ENCODE results near the gene CHST8.

DNA sequence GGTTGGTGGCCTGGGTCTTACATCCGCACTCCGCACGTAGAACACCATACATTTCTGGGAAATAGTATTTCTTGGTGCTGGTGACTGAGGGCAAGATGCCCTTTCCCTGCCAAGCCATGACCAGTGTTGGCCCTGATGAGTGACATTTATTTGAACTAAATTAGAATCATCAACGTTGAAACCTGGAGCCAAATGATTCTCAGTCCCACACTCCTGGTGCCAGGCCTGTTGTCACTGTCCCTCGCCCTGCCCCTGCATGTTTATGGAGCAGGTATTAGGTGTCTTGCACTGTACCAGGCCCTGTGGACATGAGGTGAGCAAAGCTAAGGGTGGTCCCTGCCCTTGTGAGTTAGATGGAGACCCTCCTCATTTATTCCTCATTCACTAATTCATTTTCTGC, 5.8 kb downstream of the CHST8 start:
- TF ChIP-seq FOXM1 (IDR thresholded peaks at IDR 0.05; ENCODE audit: borderline replicate concordance) = no peak
- no peak for TF ChIP-seq LEF1 (IDR thresholded peaks at IDR 0.05; ENCODE audit: borderline replicate concordance)
- no peak for TF ChIP-seq BHLHE40 (IDR thresholded peaks at IDR 0.05; ENCODE audit: borderline replicate concordance)
- no peak for TF ChIP-seq FOXA1 (IDR thresholded peaks at IDR 0.05)
- no peak for TF ChIP-seq FOXK2 (IDR thresholded peaks at IDR 0.05)
- no peak for TF ChIP-seq SP1 (IDR thresholded peaks at IDR 0.05)
- TF ChIP-seq NFRKB (IDR thresholded peaks at IDR 0.05) = no peak
